MM.1S (cell line): ENCODE results near the gene RB1.

Source experiments
- DNase-seq: peaks from one replicate; pipeline ENCODE4 v3.0.0-alpha.2; 2015
- H2AFZ ChIP-seq: fragments of 300-600 bp; sonication (generic); 2 replicates; pipeline ENCODE4 v1.6.0; 2016; ENCODE audit warnings: antibody characterized with exemption, low read length
- H3F3A ChIP-seq: fragments of 300-600 bp; sonication (generic); 2 replicates; pipeline ENCODE4 v1.6.1; 2016; ENCODE audit warnings: mild to moderate bottlenecking, antibody characterized with exemption, low read length, moderate library complexity, mixed read lengths; ENCODE audit not compliant: insufficient read depth
- H3K27ac ChIP-seq: fragments of 300-600 bp; sonication (generic); 2 replicates; pipeline ENCODE4 v1.5.1; 2016; ENCODE audit warnings: mild to moderate bottlenecking, low read length
- H3K27me3 ChIP-seq: fragments of 300-600 bp; sonication (generic); replicated peaks from 2 replicates; pipeline ENCODE4 v1.6.0; 2016; ENCODE audit warnings: low read length; ENCODE audit not compliant: insufficient read depth
- H3K36me3 ChIP-seq: fragments of 300-600 bp; sonication (generic); replicated peaks from 2 replicates; pipeline ENCODE4 v1.6.1; 2016; ENCODE audit warnings: mild to moderate bottlenecking, low read length, mixed read lengths; ENCODE audit not compliant: insufficient read depth
- H3K4me1 ChIP-seq: fragments of 300-600 bp; sonication (generic); 2 replicates; pipeline ENCODE4 v1.6.1; 2016; ENCODE audit warnings: low read length, mixed read lengths
- H3K4me2 ChIP-seq: fragments of 300-600 bp; sonication (generic); 2 replicates; pipeline ENCODE4 v1.6.0; 2016; ENCODE audit warnings: low read depth, low read length
- H3K4me3 ChIP-seq: fragments of 300-600 bp; sonication (generic); 2 replicates; pipeline ENCODE4 v1.5.1; 2016; ENCODE audit warnings: low read length, mixed read lengths
- H3K79me2 ChIP-seq: fragments of 300-600 bp; sonication (generic); 2 replicates; pipeline ENCODE4 v1.6.1; 2016; ENCODE audit warnings: mixed run types, low read length, mixed read lengths
- H3K9ac ChIP-seq: fragments of 300-600 bp; sonication (generic); 2 replicates; pipeline ENCODE4 v1.6.1; 2016; ENCODE audit warnings: low read length, mixed read lengths
- H3K9me2 ChIP-seq: fragments of 300-600 bp; sonication (generic); replicated peaks from 2 replicates; pipeline ENCODE4 v1.6.1; 2016; ENCODE audit warnings: mild to moderate bottlenecking, low read length, mixed read lengths; ENCODE audit not compliant: insufficient read depth
- H3K9me3 ChIP-seq: fragments of 300-600 bp; sonication (generic); replicated peaks from 2 replicates; pipeline ENCODE4 v1.6.1; 2016; ENCODE audit warnings: mild to moderate bottlenecking, low read length, mixed read lengths; ENCODE audit not compliant: insufficient read depth
- H4K20me1 ChIP-seq: fragments of 300-600 bp; sonication (generic); 2 replicates; pipeline ENCODE4 v1.6.1; 2016; ENCODE audit warnings: mild to moderate bottlenecking, low read length, moderate library complexity, mixed read lengths; ENCODE audit not compliant: insufficient read depth
- EZH2 ChIP-seq: fragments of 300-600 bp; sonication (generic); optimal IDR thresholded peaks from 2 replicates; pipeline ENCODE3; 2017; ENCODE audit warnings: low read depth, mild to moderate bottlenecking, antibody characterized with exemption, low read length, mixed read lengths
- EZH2phosphoT487 ChIP-seq: fragments of 300-600 bp; sonication (generic); IDR thresholded peaks from 2 replicates; pipeline ENCODE4 v1.6.1; 2018; ENCODE audit warnings: antibody characterized with exemption, low read length
- TF ChIP-seq, protein P1 (sequence below): fragments of 300-600 bp; sonication (generic); IDR thresholded peaks from 2 replicates; pipeline ENCODE4 v1.5.1; 2016; ENCODE audit warnings: antibody characterized with exemption, low read length, mixed read lengths

Gene RB1

DNA sequence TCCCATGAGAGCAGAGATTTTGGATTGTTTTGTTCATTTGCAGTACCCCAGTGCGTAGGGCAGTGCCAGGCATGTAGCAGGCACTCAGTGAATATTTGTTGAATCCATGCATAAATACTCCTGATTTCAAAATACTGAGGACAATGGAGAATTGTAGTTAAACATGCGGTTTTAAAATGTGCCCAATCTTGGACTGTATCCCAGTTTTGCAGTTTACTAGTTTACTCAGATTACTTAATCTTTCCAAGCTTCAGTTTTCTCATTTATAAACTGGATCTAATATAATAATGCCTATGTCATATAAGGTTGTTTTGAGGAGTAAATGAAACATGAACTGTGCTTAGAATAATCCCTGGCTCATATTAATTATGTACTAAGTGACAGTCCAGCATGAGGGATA lies 190.3 kb downstream of the RB1 start:
- Histone ChIP-seq H2AFZ (no peak overlapping the region), H3K27ac (no peak overlapping the region), H3K4me1 (peaks cover 28% of the 10 kb centered on the region), H3K79me2 (no peaks in the 10 kb centered on the region), H4K20me1 (no peaks in the 10 kb centered on the region), H3K9me3 (no peaks in the 10 kb centered on the region), H3K4me2 (no peak overlapping the region), H3K9me2 (no peaks in the 10 kb centered on the region), H3K9ac (no peak overlapping the region), H3K4me3 (no peak overlapping the region), H3K27me3 (no peaks in the 10 kb centered on the region), H3K36me3 (no peaks in the 10 kb centered on the region), H3F3A (peaks cover 10% of the 10 kb centered on the region)
- TF ChIP-seq, protein P1, sequence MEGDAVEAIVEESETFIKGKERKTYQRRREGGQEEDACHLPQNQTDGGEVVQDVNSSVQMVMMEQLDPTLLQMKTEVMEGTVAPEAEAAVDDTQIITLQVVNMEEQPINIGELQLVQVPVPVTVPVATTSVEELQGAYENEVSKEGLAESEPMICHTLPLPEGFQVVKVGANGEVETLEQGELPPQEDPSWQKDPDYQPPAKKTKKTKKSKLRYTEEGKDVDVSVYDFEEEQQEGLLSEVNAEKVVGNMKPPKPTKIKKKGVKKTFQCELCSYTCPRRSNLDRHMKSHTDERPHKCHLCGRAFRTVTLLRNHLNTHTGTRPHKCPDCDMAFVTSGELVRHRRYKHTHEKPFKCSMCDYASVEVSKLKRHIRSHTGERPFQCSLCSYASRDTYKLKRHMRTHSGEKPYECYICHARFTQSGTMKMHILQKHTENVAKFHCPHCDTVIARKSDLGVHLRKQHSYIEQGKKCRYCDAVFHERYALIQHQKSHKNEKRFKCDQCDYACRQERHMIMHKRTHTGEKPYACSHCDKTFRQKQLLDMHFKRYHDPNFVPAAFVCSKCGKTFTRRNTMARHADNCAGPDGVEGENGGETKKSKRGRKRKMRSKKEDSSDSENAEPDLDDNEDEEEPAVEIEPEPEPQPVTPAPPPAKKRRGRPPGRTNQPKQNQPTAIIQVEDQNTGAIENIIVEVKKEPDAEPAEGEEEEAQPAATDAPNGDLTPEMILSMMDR: no peak
- no peak for TF ChIP-seq EZH2phosphoT487
- TF ChIP-seq EZH2: no peak
- no peak for DNase-seq

DNA sequence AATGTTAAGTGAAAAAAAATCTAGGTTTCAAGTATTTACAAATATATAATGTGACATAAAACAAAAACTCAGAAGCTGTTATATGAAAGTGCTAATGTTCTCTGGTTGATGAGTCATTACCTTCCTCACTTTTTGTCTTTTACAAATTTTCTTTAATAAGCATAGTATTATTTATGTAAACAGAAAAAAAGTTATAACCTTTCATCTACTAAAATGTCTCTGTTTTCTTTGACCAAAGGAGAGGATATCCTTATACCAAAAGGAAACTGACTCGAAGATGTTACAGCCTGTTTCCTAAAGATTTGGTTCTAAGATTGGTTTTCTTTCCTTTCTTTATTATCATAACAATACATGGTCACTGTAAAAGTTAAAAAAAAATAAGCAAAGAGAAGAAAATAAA lies 191.3 kb downstream of the RB1 start:
- Histone ChIP-seq H3K9ac (no peak overlapping the region), H3K4me2 (no peak overlapping the region)
- TF ChIP-seq EZH2 (no peak), EZH2phosphoT487 (no peak)
- TF ChIP-seq, protein P1: no peak

DNA sequence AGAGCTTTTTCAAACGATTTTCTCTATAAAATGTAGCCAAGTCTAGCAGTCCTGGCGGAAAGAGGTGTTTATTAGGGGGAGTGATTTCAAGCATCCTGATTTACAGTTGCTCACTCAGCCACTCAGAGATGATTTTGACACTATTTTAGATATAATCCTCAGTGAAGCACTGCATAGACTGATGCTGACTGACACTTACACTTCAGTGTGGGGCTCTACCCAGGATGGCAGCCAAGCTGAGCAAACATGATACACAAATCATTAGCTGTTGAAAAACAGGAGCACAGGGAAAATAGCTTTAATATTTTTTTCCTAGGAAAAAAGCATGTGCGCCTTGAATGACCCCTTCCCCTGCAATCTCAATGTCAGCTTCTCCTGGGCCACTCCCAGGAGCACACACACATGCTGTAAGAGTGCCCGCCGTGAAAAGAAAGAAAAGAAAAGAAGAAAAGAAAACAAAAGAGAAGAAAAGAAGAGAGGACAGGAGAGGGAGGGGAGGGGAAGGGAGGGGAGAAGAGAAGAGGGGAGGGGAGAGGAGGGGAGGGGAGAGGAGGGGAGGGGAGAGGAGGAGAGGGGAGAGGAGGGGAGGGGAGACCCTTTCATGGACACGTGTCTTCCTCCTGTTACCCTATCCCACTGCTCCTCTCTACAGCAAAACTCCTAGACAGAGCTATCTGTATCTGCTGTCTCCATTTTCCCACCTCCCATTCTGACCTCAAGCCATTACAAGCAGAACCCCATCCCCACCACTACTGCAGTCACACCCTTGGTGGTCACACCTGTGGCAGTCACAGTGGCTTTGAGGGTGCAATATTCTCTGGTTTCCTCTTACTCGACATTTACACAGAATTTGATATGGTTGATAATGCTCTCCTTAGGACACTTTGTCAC lies 193.0 kb downstream of the RB1 start:
- Histone ChIP-seq H3K4me2 (no peak overlapping the region), H3K4me1 (peaks cover 16% of the 10 kb centered on the region), H3K9ac (no peak overlapping the region), H3K27me3 (no peaks in the 10 kb centered on the region), H3K9me3 (no peaks in the 10 kb centered on the region), H3K27ac (no peak overlapping the region), H3K9me2 (no peaks in the 10 kb centered on the region), H3F3A (peaks cover 10% of the 10 kb centered on the region), H4K20me1 (no peaks in the 10 kb centered on the region), H3K4me3 (no peak overlapping the region), H2AFZ (no peak overlapping the region), H3K79me2 (no peaks in the 10 kb centered on the region), H3K36me3 (no peaks in the 10 kb centered on the region)
- TF ChIP-seq, protein P1: no peak
- TF ChIP-seq EZH2: no peak
- no peak for TF ChIP-seq EZH2phosphoT487
- DNase-seq: no peak

More for the DNA sequence above, 191.3 kb downstream of the RB1 start:
- Histone ChIP-seq H3K9me2 (no peaks in the 10 kb centered on the region), H3K36me3 (no peaks in the 10 kb centered on the region), H4K20me1 (no peaks in the 10 kb centered on the region), H3K9me3 (no peaks in the 10 kb centered on the region), H3K79me2 (no peaks in the 10 kb centered on the region), H3K4me1 (peaks cover 20% of the 10 kb centered on the region), H3F3A (peaks cover 10% of the 10 kb centered on the region), H3K27me3 (no peaks in the 10 kb centered on the region), H3K27ac (no peak overlapping the region), H3K4me3 (no peak overlapping the region), H2AFZ (no peak overlapping the region)
- DNase-seq: no peak
